Astrocyte of the cerebellum (primary cell): ENCODE results near the gene RET.

Experiments used
- DNase-seq: peaks from one replicate; pipeline ENCODE4 v3.0.0-alpha.2; 2011; ENCODE audit warnings: low read depth
- H3K4me3 ChIP-seq: 2 replicates; pipeline ENCODE4 v1.5.1; 2011; ENCODE audit warnings: mild to moderate bottlenecking, low read depth, low read length, moderate library complexity
- in situ Hi-C: cut with HindIII; loops from 2 replicates; pipeline ENCODE4 v1.10.0; 2017; ENCODE audit warnings: low sequenced_read_pairs
- TF ChIP-seq, protein P1 (sequence below): IDR thresholded peaks from 2 replicates; pipeline ENCODE4 v1.5.1; 2012; ENCODE audit warnings: low read length, low read depth, moderate library complexity, mild to moderate bottlenecking; ENCODE audit errors: missing control alignments

Gene RET

DNA sequence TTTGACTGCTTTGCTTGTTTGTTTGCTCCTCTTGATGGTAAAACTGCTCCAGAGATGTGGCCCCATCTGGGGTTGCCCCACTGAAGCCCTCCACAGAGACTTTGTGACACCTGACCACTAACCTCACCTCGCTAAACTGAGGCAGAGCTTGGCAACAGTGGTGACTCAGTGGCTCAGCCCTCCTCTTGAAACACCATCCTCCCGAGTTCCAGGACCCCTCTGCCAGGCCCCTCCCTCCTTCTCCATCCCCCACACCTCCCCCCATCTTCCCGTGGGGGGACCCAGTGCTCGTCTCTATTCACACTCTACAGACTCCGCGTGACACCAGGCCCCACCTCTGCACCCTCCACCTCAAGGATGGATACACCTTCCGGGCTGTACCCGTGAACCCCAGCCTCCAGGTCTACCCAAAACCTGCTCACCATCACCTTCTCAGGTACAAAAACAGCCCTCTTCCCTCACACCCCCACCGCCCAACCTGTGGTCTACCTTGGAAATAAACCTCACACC lies 19.0 kb upstream of the RET start:
- H3K4me3 ChIP-seq, result no peak overlapping the region
- DNase-seq, result no peak
- TF ChIP-seq, protein P1, sequence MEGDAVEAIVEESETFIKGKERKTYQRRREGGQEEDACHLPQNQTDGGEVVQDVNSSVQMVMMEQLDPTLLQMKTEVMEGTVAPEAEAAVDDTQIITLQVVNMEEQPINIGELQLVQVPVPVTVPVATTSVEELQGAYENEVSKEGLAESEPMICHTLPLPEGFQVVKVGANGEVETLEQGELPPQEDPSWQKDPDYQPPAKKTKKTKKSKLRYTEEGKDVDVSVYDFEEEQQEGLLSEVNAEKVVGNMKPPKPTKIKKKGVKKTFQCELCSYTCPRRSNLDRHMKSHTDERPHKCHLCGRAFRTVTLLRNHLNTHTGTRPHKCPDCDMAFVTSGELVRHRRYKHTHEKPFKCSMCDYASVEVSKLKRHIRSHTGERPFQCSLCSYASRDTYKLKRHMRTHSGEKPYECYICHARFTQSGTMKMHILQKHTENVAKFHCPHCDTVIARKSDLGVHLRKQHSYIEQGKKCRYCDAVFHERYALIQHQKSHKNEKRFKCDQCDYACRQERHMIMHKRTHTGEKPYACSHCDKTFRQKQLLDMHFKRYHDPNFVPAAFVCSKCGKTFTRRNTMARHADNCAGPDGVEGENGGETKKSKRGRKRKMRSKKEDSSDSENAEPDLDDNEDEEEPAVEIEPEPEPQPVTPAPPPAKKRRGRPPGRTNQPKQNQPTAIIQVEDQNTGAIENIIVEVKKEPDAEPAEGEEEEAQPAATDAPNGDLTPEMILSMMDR, result no peak
- in situ Hi-C loops, result no loop called here

DNA sequence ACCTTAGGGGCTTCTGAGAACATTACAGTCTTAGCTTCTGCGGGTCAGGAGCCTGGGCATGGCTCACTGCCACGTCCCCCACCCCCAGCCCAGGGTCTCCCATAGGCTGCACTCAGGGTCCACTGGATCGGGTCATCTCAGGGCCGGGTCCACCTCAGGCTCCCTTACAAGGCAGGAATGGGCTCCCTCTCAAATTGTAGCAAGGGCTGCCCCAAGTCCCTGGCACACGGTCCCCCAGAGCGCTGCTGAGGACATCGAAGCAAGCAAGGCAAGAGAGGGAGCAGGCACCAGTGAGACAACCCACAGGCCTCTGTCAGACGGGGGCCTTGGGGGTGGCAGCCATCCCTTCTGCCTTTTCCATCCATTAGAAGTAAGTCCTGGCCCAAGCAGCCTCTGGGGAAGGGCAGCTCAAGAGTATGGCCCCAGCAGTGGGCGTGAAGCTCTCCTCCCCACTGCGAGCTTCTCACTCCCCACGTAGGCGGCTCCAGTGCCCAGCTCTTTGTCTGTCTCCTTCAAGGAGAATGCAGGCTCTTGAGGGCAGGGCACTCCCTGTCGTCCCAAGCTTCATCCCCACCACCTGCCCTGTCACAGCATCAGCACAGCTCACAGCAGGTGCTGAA lies 18.0 kb upstream of the RET start:
- no peak for DNase-seq
- in situ Hi-C loops, result no loop called here
- TF ChIP-seq, protein P1, result no peak
- no peak overlapping the region for H3K4me3 ChIP-seq

DNA sequence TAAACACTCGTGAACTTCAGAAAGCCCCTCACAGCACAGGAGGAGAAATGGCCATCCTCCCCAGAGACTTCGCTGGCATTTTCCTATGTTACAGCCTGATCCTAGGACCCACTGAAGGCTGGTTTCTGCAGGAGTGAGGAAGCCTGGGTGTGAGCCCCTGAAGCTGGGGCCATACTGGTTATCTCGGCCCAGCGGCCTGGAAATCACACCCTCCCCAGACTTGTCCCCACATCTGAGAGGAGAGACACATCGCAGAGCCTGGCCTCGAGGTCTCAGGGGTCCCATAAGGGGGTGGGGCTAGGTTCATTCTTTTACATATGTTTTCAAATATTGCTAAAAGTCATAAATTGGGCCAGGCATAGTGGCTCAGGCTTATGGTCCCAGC lies 17.5 kb upstream of the RET start:
- no peak for DNase-seq
- no peak overlapping the region for H3K4me3 ChIP-seq
- in situ Hi-C loops, result no loop called here
- TF ChIP-seq, protein P1, result no peak

DNA sequence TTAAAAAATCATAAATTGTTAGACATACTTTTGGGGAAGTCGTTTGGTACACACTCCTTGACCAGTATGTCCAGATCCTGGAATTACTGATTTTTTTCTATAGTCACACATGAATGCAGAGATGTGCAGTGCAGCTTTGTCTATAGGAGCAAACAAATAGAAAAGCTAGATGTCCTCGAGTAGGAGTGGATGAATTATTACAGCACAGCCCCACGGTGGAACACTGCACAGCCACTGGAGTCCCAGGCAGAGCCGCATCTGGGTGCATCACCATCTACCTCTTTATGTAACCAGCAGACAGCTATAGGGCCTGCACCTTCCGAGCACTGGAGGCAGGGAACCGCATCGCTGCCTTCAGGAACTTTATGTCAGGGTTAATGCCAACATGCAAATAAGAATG lies 17.0 kb upstream of the RET start:
- TF ChIP-seq, protein P1, result no peak
- DNase-seq, result no peak
- no peak overlapping the region for H3K4me3 ChIP-seq
- in situ Hi-C loops, result no loop called here

DNA sequence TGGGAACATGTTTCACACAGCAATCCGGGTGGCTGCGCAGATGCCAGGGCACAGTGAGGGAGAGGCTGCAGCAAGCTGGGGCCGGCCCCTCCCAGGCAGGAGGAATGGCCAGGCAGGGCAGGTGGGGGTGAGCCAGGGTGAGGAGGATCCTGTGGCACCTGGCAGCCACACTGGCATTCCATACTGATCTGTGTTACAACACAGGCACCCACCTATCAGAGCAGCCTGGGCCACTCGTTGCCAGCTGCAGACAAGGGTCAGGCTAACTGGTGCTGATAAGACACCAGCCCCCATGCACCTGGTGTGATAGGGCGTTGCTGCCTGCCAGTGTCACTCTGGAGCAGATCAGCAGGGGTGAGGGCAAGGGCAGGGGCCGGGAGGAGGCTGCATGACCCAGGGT lies 16.6 kb upstream of the RET start:
- DNase-seq, result no peak
- TF ChIP-seq, protein P1, result no peak
- in situ Hi-C loops, result no loop called here
- no peak overlapping the region for H3K4me3 ChIP-seq

DNA sequence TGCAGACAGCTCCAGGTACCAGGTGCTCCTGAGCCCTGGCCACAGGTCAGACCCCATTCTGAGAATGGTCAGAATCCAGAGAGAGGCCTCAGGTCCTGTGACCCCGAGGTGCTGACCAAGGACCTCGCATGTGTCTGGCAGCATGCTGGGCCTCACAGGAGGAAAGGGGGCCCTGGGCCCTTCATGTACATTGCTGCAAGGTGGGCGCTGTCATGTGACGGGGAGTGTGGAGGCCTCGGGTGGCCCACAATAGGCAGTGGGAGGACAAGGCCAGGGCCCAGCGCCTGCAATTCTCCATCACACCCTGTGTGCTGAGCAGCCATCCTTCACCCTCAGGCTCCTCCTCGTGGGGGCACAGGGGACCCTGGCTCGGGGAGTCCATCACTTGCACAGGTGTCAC lies 15.5 kb upstream of the RET start:
- in situ Hi-C loops, result no loop called here
- no peak for DNase-seq
- H3K4me3 ChIP-seq, result no peak overlapping the region
- TF ChIP-seq, protein P1, result no peak
